ENCODE measurements around the gene SLC6A8. TPM values are rescaled to one million over a fixed set of nuclear protein-coding genes. Genes with fewer than 3 reads are reported as not detected.
"Not testable (repeated sequence)": the region's sequence is repeated elsewhere in the genome, so short reads cannot be mapped to it uniquely, and the experiment has no call there.

The SLC6A8 gene
- total RNA-seq, 2 experiments from 2014 or later, result not detected

GRCh38 chrX:153683486-153683885 is 4.2 kb upstream of the SLC6A8 start:
- H3K4me2 ChIP-seq (ENCODE audit: low read length); CTCF ChIA-PET (ENCODE audit: unreplicated experiment); H3K79me2 ChIP-seq (ENCODE audit: insufficient read depth, low read depth, low read length); H3K4me1 ChIP-seq (ENCODE audit: insufficient read depth, low read length, poor library complexity, severe bottlenecking); BruUV-seq (replicated peaks); H3K36me3 ChIP-seq (ENCODE audit: insufficient read depth, low read length); H3K27ac ChIP-seq (ENCODE audit: low read depth, low read length, poor library complexity, severe bottlenecking); H3K4me3 ChIP-seq (ENCODE audit: low read depth, low read length, poor library complexity, severe bottlenecking); DNase-seq (ENCODE audit: low spot score); H3K9me2 ChIP-seq (ENCODE audit: insufficient read depth, low read length); H2AFZ ChIP-seq (ENCODE audit: low read length); H4K20me1 ChIP-seq (ENCODE audit: insufficient read depth, low read length); H3K9me3 ChIP-seq (ENCODE audit: low read length): not testable (repeated sequence)
- intact Hi-C loops (cut with micrococcal nuclease; ENCODE audit: unreplicated experiment), result loop anchor here (10.0 kb wide), 1 partner anchor 81 kb away; the partner anchor contains the start of gene PLXNB3
- POLR2A ChIA-PET, result interaction anchor here (0.6 kb wide), 2 partner anchors 36 to 110 kb away, joined by 3 read pairs; no protein-coding TSS in a partner anchor

- DNase-seq (ENCODE audit: low spot score), result no peak
These were observed 3.1 kb upstream of the SLC6A8 start for GRCh38 chrX:153684467-153685155.

GRCh38 chrX:153685156-153685536 is 2.6 kb upstream of the SLC6A8 start:
- Histone ChIP-seq H3K4me2 (ENCODE audit: low read length) (no peak overlapping the region), H2AFZ (ENCODE audit: low read length) (no peak overlapping the region), H3K9me3 (ENCODE audit: low read length) (no peaks in the 10 kb centered on the region), H3K79me2 (ENCODE audit: insufficient read depth, low read depth, low read length) (no peaks in the 10 kb centered on the region), H3K9me2 (ENCODE audit: insufficient read depth, low read length) (no peaks in the 10 kb centered on the region), H4K20me1 (ENCODE audit: insufficient read depth, low read length) (no peaks in the 10 kb centered on the region), H3K4me1 (ENCODE audit: insufficient read depth, low read length, poor library complexity, severe bottlenecking) (no peaks in the 10 kb centered on the region), H3K36me3 (ENCODE audit: insufficient read depth, low read length) (no peaks in the 10 kb centered on the region), H3K4me3 (ENCODE audit: low read depth, low read length, poor library complexity, severe bottlenecking) (no peak overlapping the region), H3K27ac (ENCODE audit: low read depth, low read length, poor library complexity, severe bottlenecking) (no peak overlapping the region)
- BruUV-seq (replicated peaks), result no TSS peak
- intact Hi-C loops (cut with micrococcal nuclease; ENCODE audit: unreplicated experiment), result loop anchor here (10.0 kb wide), 1 partner anchor 80 kb away; the partner anchor contains the start of gene PLXNB3
- TF ChIP-seq CTCF (conservative IDR thresholded peaks at IDR 0.05; ENCODE audit: low read length) (no peak), EZH2phosphoT487 (IDR thresholded peaks at IDR 0.05; ENCODE audit: borderline replicate concordance, low read depth, low read length) (no peak)
- ChIA-PET POLR2A (no interaction called here), CTCF (ENCODE audit: unreplicated experiment) (no interaction called here)
- no peak for DNase-seq (ENCODE audit: low spot score)

More at GRCh38 chrX:153684467-153685155, 3.1 kb upstream of the SLC6A8 start:
- intact Hi-C loops (cut with micrococcal nuclease; ENCODE audit: unreplicated experiment), result loop anchor here (10.0 kb wide), 1 partner anchor 80 kb away; the partner anchor contains the start of gene PLXNB3
- Histone ChIP-seq H3K4me2 (ENCODE audit: low read length) (no peak overlapping the region), H3K79me2 (ENCODE audit: insufficient read depth, low read depth, low read length) (no peaks in the 10 kb centered on the region), H4K20me1 (ENCODE audit: insufficient read depth, low read length) (no peaks in the 10 kb centered on the region), H3K4me1 (ENCODE audit: insufficient read depth, low read length, poor library complexity, severe bottlenecking) (no peaks in the 10 kb centered on the region), H2AFZ (ENCODE audit: low read length) (no peak overlapping the region), H3K27ac (ENCODE audit: low read depth, low read length, poor library complexity, severe bottlenecking) (no peak overlapping the region), H3K4me3 (ENCODE audit: low read depth, low read length, poor library complexity, severe bottlenecking) (no peak overlapping the region), H3K9me3 (ENCODE audit: low read length) (no peaks in the 10 kb centered on the region), H3K36me3 (ENCODE audit: insufficient read depth, low read length) (no peaks in the 10 kb centered on the region), H3K9me2 (ENCODE audit: insufficient read depth, low read length) (no peaks in the 10 kb centered on the region)
- BruUV-seq (replicated peaks), result no TSS peak
- ChIA-PET CTCF (ENCODE audit: unreplicated experiment) (no interaction called here), POLR2A (no interaction called here)
- no peak for TF ChIP-seq EZH2phosphoT487 (IDR thresholded peaks at IDR 0.05; ENCODE audit: borderline replicate concordance, low read depth, low read length)
- no peak for TF ChIP-seq CTCF (conservative IDR thresholded peaks at IDR 0.05; ENCODE audit: low read length)
